GM23338 (cell line): ENCODE measurements around the gene ZBTB44.

Experiments
- CREB1 ChIP-seq: fragments of 250-450 bp; sonication (Bioruptor Pico); IDR thresholded peaks from 2 replicates; pipeline ENCODE4 v1.5.0; 2020; ENCODE audit warnings: low read depth, mild to moderate bottlenecking, moderate library complexity
- CTCF ChIP-seq, 2 experiments: fragments of 200-600 bp in 1 of 2; sonication (generic) in 1 of 2; conservative IDR thresholded peaks; 2 replicates each; pipeline versions ENCODE4 v1.5.1 to v1.6.1; 2016 to 2017; ENCODE audit warnings: antibody characterized with exemption in 2 of 2, low read depth in 2 of 2, mild to moderate bottlenecking in 2 of 2, moderate library complexity in 1 of 2
- EZH2 ChIP-seq: fragments of 200-600 bp; sonication (generic); IDR thresholded peaks from one replicate; pipeline ENCODE4 v1.8.0; 2017; ENCODE audit warnings: antibody characterized with exemption, mild to moderate bottlenecking, low read depth; ENCODE audit not compliant: unreplicated experiment
- EZH2phosphoT487 ChIP-seq: fragments of 200-600 bp; sonication (generic); IDR thresholded peaks from one replicate; pipeline ENCODE4 v1.8.1; 2018; ENCODE audit warnings: antibody characterized with exemption; ENCODE audit not compliant: unreplicated experiment
- JUNB ChIP-seq: IDR thresholded peaks from one replicate; pipeline ENCODE4 v1.6.1; 2016; ENCODE audit warnings: antibody characterized with exemption; ENCODE audit not compliant: unreplicated experiment
- POLR2AphosphoS5 ChIP-seq: IDR thresholded peaks from 2 replicates; pipeline ENCODE4 v1.6.1; 2016; ENCODE audit warnings: antibody characterized with exemption, low read depth
- ZNF114 ChIP-seq: fragments of 250-450 bp; sonication (Bioruptor Pico); IDR thresholded peaks from 2 replicates; pipeline ENCODE4 v1.5.0; 2020; ENCODE audit warnings: mild to moderate bottlenecking, moderate library complexity
- ZNF462 ChIP-seq: fragments of 250-450 bp; sonication (Bioruptor Pico); IDR thresholded peaks from 2 replicates; pipeline ENCODE4 v1.5.0; 2020; ENCODE audit warnings: mild to moderate bottlenecking, moderate library complexity
- TF ChIP-seq, protein P1 (sequence below): IDR thresholded peaks from one replicate; pipeline ENCODE4 v1.6.1; 2018; ENCODE audit warnings: antibody characterized with exemption; ENCODE audit not compliant: unreplicated experiment

GRCh38 chr11:130220311-130221035 lies 94.2 kb downstream of the ZBTB44 start:
- TF ChIP-seq, protein P1, sequence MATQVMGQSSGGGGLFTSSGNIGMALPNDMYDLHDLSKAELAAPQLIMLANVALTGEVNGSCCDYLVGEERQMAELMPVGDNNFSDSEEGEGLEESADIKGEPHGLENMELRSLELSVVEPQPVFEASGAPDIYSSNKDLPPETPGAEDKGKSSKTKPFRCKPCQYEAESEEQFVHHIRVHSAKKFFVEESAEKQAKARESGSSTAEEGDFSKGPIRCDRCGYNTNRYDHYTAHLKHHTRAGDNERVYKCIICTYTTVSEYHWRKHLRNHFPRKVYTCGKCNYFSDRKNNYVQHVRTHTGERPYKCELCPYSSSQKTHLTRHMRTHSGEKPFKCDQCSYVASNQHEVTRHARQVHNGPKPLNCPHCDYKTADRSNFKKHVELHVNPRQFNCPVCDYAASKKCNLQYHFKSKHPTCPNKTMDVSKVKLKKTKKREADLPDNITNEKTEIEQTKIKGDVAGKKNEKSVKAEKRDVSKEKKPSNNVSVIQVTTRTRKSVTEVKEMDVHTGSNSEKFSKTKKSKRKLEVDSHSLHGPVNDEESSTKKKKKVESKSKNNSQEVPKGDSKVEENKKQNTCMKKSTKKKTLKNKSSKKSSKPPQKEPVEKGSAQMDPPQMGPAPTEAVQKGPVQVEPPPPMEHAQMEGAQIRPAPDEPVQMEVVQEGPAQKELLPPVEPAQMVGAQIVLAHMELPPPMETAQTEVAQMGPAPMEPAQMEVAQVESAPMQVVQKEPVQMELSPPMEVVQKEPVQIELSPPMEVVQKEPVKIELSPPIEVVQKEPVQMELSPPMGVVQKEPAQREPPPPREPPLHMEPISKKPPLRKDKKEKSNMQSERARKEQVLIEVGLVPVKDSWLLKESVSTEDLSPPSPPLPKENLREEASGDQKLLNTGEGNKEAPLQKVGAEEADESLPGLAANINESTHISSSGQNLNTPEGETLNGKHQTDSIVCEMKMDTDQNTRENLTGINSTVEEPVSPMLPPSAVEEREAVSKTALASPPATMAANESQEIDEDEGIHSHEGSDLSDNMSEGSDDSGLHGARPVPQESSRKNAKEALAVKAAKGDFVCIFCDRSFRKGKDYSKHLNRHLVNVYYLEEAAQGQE = no peak
- TF ChIP-seq EZH2 (no peak), CTCF (conservative IDR thresholded peaks at IDR 0.05; ENCODE audit: low read depth in 2 of 2) (no peak), ZNF114 (CRISPR knock-in tag) (no peak), ZNF462 (no peak), JUNB (no peak), EZH2phosphoT487 (no peak), POLR2AphosphoS5 (no peak), CREB1 (no peak)
